Liver (tissue), 9 donors: Measurements from ENCODE around the gene IRGQ. TPM values are rescaled to one million over a fixed set of nuclear protein-coding genes. Genes with fewer than 3 reads are reported as not detected.

ENCODE experiments used
- DNase-seq: peaks from one replicate; pipeline ENCODE4 v3.0.0-alpha.2; 2017; ENCODE audit warnings: low spot score
- H3K27ac ChIP-seq, 2 donors: one replicate each; pipeline ENCODE4 v1.7.0; 2013; ENCODE audit warnings: inconsistent platforms in 2 of 2, low read length in 2 of 2, control low read depth in 1 of 2, low read depth in 1 of 2, mild to moderate bottlenecking in 1 of 2
- H3K27me3 ChIP-seq, 4 donors: one replicate each; pipeline versions ENCODE4 v1.6.1 to v1.7.0; 2013; ENCODE audit warnings: low read length in 3 of 4, inconsistent platforms in 1 of 4, mild to moderate bottlenecking in 1 of 4, moderate library complexity in 1 of 4; ENCODE audit not compliant: control insufficient read depth in 4 of 4, insufficient read depth in 4 of 4
- H3K36me3 ChIP-seq, 4 donors: one replicate each; pipeline versions ENCODE4 v1.6.1 to v1.7.0; 2013; ENCODE audit warnings: low read length in 3 of 4, mild to moderate bottlenecking in 3 of 4, low read depth in 1 of 4, moderate library complexity in 1 of 4; ENCODE audit not compliant: control insufficient read depth in 4 of 4, insufficient read depth in 3 of 4
- H3K4me1 ChIP-seq, 4 donors: one replicate each; pipeline versions ENCODE4 v1.6.1 to v1.7.0; 2013; ENCODE audit warnings: low read length in 3 of 4, mild to moderate bottlenecking in 3 of 4, moderate library complexity in 1 of 4; ENCODE audit not compliant: control insufficient read depth in 4 of 4, insufficient read depth in 4 of 4
- H3K4me3 ChIP-seq, 3 donors: one replicate each; pipeline versions ENCODE4 v1.6.1 to v1.7.0; 2013; ENCODE audit warnings: low read length in 3 of 3, control low read depth in 1 of 3, low read depth in 1 of 3, mild to moderate bottlenecking in 1 of 3
- H3K9ac ChIP-seq, 2 donors: one replicate each; pipeline ENCODE4 v1.7.0; 2013; ENCODE audit warnings: low read length in 2 of 2, mild to moderate bottlenecking in 2 of 2, moderate library complexity in 2 of 2, control low read depth in 1 of 2, low read depth in 1 of 2
- H3K9me3 ChIP-seq, 4 donors: one replicate each; pipeline versions ENCODE4 v1.6.1 to v1.7.0; 2013; ENCODE audit warnings: low read length in 3 of 4; ENCODE audit not compliant: control insufficient read depth in 4 of 4
- EGR1 ChIP-seq, 2 donors: IDR thresholded peaks; 2 replicates each; pipeline ENCODE4 v1.6.1; 2016 to 2018; ENCODE audit warnings: antibody characterized with exemption in 2 of 2, low read depth in 2 of 2
- FOXA1 ChIP-seq: IDR thresholded peaks from 2 replicates; pipeline ENCODE4 v1.6.1; 2016; ENCODE audit warnings: antibody characterized with exemption
- FOXA2 ChIP-seq: IDR thresholded peaks from 2 replicates; pipeline ENCODE4 v1.6.1; 2016; ENCODE audit warnings: antibody characterized with exemption
- GABPA ChIP-seq, 2 donors: IDR thresholded peaks in 1 of 2; conservative IDR thresholded peaks in 1 of 2; 2 replicates each; pipeline ENCODE4 v1.6.1; 2016; ENCODE audit warnings: antibody characterized with exemption in 2 of 2, mild to moderate bottlenecking in 1 of 2, moderate library complexity in 1 of 2
- HNF4A ChIP-seq, 2 donors: conservative IDR thresholded peaks; 2 replicates each; pipeline ENCODE4 v1.6.1; 2016; ENCODE audit warnings: antibody characterized with exemption in 2 of 2, mild to moderate bottlenecking in 2 of 2
- HNF4G ChIP-seq: IDR thresholded peaks from 2 replicates; pipeline ENCODE4 v1.6.1; 2016; ENCODE audit warnings: antibody characterized with exemption
- JUND ChIP-seq, 2 donors: IDR thresholded peaks; 2 replicates each; pipeline ENCODE4 v1.6.1; 2016; ENCODE audit warnings: antibody characterized with exemption in 2 of 2
- NR2F2 ChIP-seq: IDR thresholded peaks from 2 replicates; pipeline ENCODE4 v1.6.1; 2016; ENCODE audit warnings: antibody characterized with exemption
- RAD21 ChIP-seq, 2 donors: IDR thresholded peaks; 2 replicates each; pipeline ENCODE4 v1.6.1; 2016; ENCODE audit warnings: antibody characterized with exemption in 2 of 2, mild to moderate bottlenecking in 2 of 2
- SP1 ChIP-seq: IDR thresholded peaks from 2 replicates; pipeline ENCODE4 v1.6.1; 2018; ENCODE audit warnings: antibody characterized with exemption, mild to moderate bottlenecking
- TAF1 ChIP-seq: conservative IDR thresholded peaks from 2 replicates; pipeline ENCODE4 v1.6.1; 2016; ENCODE audit warnings: antibody characterized with exemption, mild to moderate bottlenecking
- YY1 ChIP-seq: IDR thresholded peaks from 2 replicates; pipeline ENCODE4 v1.6.1; 2016; ENCODE audit warnings: antibody characterized with exemption, mild to moderate bottlenecking
- WGBS: extraction: QIAGEN DNeasy Blood & Tissue Kit; methylation state at CpG from one replicate; pipeline ENCODE4 v1.1.7; 2013; 5-methylcytosine and 5-hydroxymethylcytosine counted together
- polyA plus RNA-seq, 2 donors: library from polyadenylated mRNA; stranded (reverse) in 1 of 2; unstranded in 1 of 2; fragments of 200-250 nt in 1 of 2; fragments of >200 nt in 1 of 2; fragmentation: Nextera tagmentation in 1 of 2; extraction: Ambion mirVana in 1 of 2; gene quantifications; one replicate each; pipeline versions ENCODE4 v1.2.1 to v1.2.3, GENCODE V29; 2013 to 2015
- total RNA-seq, 2 donors: library from RNA; depleted of rRNA; stranded (reverse); fragments of >200 nt; gene quantifications; one replicate each; pipeline ENCODE4 v1.2.3, GENCODE V29; 2014
- TF ChIP-seq, protein P1 (sequence below): fragments of 150-350 bp; IDR thresholded peaks from 2 replicates; pipeline ENCODE4 v1.5.1; 2017; ENCODE audit warnings: improper control_type of control experiment, low read depth, low read length; ENCODE audit not compliant: missing input control
- TF ChIP-seq, protein P2 (sequence below): IDR thresholded peaks from 2 replicates; pipeline ENCODE4 v1.6.1; 2016; ENCODE audit warnings: antibody characterized with exemption
- TF ChIP-seq, protein P3 (sequence below): IDR thresholded peaks from 2 replicates; pipeline ENCODE4 v1.6.1; 2016; ENCODE audit warnings: antibody characterized with exemption
- TF ChIP-seq, protein P4 (sequence below): IDR thresholded peaks from 2 replicates; pipeline ENCODE4 v1.6.1; 2016; ENCODE audit warnings: antibody characterized with exemption
- TF ChIP-seq, protein P5 (sequence below): IDR thresholded peaks from 2 replicates; pipeline ENCODE4 v1.6.1; 2016; ENCODE audit warnings: antibody characterized with exemption, mild to moderate bottlenecking
- donor health status: healthy.
- donor health status: healthy.
- donor health status: healthy.
- donor health status: healthy.
- donor health status: healthy.

IRGQ gene
- total and polyA plus RNA-seq, 4 donors = 2.8 to 15.5 (median 5.2) TPM

DNA sequence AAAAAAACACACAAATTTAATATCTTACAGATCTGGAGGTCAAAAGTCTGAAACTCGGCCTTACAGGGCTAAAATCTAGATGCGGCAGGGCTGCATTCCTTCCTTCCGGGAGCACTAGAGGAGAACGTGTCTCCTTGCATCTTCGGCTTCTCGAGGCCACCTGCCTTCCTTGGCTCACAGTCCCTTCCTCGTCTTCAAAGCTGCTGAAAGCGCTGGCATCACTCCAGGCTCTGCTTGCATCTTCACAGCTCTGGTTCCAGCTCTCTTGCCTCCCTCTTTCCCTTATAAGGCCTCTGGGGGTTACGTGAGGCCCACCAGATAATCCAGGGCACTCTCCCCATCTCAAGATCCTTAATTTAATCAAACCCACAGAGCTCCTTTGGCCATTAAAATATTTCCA is 31.1 kb downstream of the IRGQ start:
- DNase-seq = no peak
- Histone ChIP-seq H3K36me3 (peaks cover 0 to 7% (median 2%) of the 10 kb centered on the region in 4 donors), H3K4me1 (no peaks in the 10 kb centered on the region), H3K9ac (no peak overlapping the region), H3K27me3 (no peaks in the 10 kb centered on the region), H3K27ac (no peak overlapping the region), H3K4me3 (no peak overlapping the region), H3K9me3 (no peaks in the 10 kb centered on the region)
- TF ChIP-seq FOXA2 (no peak), RAD21 (IDR thresholded peaks at IDR 0.05) (no peak), GABPA (IDR thresholded peaks at IDR 0.05 in 1 of 2, conservative IDR thresholded peaks at IDR 0.05 in 1 of 2) (no peak), FOXA1 (no peak), NR2F2 (no peak), JUND (IDR thresholded peaks at IDR 0.05) (no peak), SP1 (no peak)
- TF ChIP-seq, protein P1, sequence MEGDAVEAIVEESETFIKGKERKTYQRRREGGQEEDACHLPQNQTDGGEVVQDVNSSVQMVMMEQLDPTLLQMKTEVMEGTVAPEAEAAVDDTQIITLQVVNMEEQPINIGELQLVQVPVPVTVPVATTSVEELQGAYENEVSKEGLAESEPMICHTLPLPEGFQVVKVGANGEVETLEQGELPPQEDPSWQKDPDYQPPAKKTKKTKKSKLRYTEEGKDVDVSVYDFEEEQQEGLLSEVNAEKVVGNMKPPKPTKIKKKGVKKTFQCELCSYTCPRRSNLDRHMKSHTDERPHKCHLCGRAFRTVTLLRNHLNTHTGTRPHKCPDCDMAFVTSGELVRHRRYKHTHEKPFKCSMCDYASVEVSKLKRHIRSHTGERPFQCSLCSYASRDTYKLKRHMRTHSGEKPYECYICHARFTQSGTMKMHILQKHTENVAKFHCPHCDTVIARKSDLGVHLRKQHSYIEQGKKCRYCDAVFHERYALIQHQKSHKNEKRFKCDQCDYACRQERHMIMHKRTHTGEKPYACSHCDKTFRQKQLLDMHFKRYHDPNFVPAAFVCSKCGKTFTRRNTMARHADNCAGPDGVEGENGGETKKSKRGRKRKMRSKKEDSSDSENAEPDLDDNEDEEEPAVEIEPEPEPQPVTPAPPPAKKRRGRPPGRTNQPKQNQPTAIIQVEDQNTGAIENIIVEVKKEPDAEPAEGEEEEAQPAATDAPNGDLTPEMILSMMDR = no peak
- TF ChIP-seq, protein P2, sequence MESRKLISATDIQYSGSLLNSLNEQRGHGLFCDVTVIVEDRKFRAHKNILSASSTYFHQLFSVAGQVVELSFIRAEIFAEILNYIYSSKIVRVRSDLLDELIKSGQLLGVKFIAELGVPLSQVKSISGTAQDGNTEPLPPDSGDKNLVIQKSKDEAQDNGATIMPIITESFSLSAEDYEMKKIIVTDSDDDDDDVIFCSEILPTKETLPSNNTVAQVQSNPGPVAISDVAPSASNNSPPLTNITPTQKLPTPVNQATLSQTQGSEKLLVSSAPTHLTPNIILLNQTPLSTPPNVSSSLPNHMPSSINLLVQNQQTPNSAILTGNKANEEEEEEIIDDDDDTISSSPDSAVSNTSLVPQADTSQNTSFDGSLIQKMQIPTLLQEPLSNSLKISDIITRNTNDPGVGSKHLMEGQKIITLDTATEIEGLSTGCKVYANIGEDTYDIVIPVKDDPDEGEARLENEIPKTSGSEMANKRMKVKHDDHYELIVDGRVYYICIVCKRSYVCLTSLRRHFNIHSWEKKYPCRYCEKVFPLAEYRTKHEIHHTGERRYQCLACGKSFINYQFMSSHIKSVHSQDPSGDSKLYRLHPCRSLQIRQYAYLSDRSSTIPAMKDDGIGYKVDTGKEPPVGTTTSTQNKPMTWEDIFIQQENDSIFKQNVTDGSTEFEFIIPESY = no peak
- TF ChIP-seq, protein P3, sequence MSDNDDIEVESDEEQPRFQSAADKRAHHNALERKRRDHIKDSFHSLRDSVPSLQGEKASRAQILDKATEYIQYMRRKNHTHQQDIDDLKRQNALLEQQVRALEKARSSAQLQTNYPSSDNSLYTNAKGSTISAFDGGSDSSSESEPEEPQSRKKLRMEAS = no peak
- 87% methylated on average over 9 of the region's 9 CpGs for WGBS

DNA sequence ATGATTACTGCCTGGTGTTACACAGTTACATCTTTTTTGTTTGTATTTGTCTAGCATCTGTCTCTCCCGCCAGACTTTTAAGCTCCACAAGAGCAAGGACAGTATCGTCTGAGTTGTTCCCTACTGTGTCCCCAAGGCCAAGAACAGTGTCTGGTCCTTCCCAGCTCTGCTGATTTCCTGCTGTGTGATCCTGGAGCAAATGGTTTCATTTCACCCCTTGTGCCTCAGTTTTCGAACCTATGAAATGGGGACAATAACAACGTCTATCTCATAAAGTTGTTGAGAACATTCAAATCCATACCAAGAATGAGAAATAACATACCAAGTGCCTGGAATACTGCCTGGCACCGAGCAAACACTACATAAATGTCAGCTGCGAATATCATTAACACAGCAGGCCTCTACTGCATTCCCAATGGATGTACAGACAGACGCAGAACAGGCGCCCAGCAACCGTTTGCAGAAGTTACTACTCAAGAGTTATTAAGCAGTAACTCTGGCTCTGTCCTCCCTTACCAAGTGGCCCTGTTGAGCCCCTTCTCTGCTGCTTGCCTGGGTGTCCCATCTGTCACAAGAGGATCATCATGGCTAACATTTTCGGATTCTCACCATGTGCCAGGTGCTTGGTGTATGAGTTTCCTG is 32.0 kb downstream of the IRGQ start:
- Histone ChIP-seq H3K9ac (no peak overlapping the region), H3K4me1 (no peaks in the 10 kb centered on the region), H3K36me3 (peaks cover 0 to 7% (median 2%) of the 10 kb centered on the region in 4 donors), H3K27ac (peak overlapping the region in 1 of 2 donors; percentile 0), H3K27me3 (no peaks in the 10 kb centered on the region), H3K4me3 (no peak overlapping the region), H3K9me3 (no peaks in the 10 kb centered on the region)
- 89% methylated on average over 10 of the region's 10 CpGs for WGBS
- TF ChIP-seq, protein P4, sequence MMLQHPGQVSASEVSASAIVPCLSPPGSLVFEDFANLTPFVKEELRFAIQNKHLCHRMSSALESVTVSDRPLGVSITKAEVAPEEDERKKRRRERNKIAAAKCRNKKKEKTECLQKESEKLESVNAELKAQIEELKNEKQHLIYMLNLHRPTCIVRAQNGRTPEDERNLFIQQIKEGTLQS = no peak
- TF ChIP-seq TAF1 (no peak), EGR1 (IDR thresholded peaks at IDR 0.05; ENCODE audit: low read depth in 2 of 2) (no peak), HNF4A (conservative IDR thresholded peaks at IDR 0.05) (no peak), HNF4G (no peak), YY1 (no peak)
- TF ChIP-seq, protein P2 = no peak
- TF ChIP-seq, protein P3 = no peak
- TF ChIP-seq, protein P5, sequence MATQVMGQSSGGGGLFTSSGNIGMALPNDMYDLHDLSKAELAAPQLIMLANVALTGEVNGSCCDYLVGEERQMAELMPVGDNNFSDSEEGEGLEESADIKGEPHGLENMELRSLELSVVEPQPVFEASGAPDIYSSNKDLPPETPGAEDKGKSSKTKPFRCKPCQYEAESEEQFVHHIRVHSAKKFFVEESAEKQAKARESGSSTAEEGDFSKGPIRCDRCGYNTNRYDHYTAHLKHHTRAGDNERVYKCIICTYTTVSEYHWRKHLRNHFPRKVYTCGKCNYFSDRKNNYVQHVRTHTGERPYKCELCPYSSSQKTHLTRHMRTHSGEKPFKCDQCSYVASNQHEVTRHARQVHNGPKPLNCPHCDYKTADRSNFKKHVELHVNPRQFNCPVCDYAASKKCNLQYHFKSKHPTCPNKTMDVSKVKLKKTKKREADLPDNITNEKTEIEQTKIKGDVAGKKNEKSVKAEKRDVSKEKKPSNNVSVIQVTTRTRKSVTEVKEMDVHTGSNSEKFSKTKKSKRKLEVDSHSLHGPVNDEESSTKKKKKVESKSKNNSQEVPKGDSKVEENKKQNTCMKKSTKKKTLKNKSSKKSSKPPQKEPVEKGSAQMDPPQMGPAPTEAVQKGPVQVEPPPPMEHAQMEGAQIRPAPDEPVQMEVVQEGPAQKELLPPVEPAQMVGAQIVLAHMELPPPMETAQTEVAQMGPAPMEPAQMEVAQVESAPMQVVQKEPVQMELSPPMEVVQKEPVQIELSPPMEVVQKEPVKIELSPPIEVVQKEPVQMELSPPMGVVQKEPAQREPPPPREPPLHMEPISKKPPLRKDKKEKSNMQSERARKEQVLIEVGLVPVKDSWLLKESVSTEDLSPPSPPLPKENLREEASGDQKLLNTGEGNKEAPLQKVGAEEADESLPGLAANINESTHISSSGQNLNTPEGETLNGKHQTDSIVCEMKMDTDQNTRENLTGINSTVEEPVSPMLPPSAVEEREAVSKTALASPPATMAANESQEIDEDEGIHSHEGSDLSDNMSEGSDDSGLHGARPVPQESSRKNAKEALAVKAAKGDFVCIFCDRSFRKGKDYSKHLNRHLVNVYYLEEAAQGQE = no peak
- DNase-seq = no peak
